HG03469 (cell line): ENCODE results near the gene ST8SIA1.

Source experiments
- ATAC-seq: cut with Tn5 transposase; IDR thresholded peaks from one replicate; pipeline ENCODE4 v1.9.1; 2021; ENCODE audit warnings: mild to moderate bottlenecking, moderate library complexity, moderate number of reproducible peaks; ENCODE audit not compliant: unreplicated experiment

The ST8SIA1 gene

GRCh38 chr12:22248571-22249115 lies 85.9 kb downstream of the ST8SIA1 start:
- no peak for ATAC-seq

GRCh38 chr12:22248121-22248520 lies 86.4 kb downstream of the ST8SIA1 start:
- ATAC-seq: no peak

- no peak for ATAC-seq
Measured at GRCh38 chr12:22246217-22246846, 88.2 kb downstream of the ST8SIA1 start.

- no peak for ATAC-seq
Measured at GRCh38 chr12:22242726-22243125, 91.8 kb downstream of the ST8SIA1 start.

GRCh38 chr12:22238211-22238610 lies 96.3 kb downstream of the ST8SIA1 start:
- ATAC-seq: no peak

GRCh38 chr12:22234561-22234960 lies 99.9 kb downstream of the ST8SIA1 start:
- no peak for ATAC-seq

GRCh38 chr12:22231836-22232235 lies 102.7 kb downstream of the ST8SIA1 start:
- ATAC-seq: no peak

- ATAC-seq: no peak
Measured at GRCh38 chr12:22231078-22231477, 103.4 kb downstream of the ST8SIA1 start.

- no peak for ATAC-seq
Measured at GRCh38 chr12:22230280-22230794, 104.2 kb downstream of the ST8SIA1 start.

GRCh38 chr12:22229652-22230279 lies 104.7 kb downstream of the ST8SIA1 start:
- ATAC-seq: no peak

GRCh38 chr12:22228022-22228875 lies 106.3 kb downstream of the ST8SIA1 start:
- ATAC-seq: no peak

GRCh38 chr12:22223356-22223755 lies 111.2 kb downstream of the ST8SIA1 start:
- ATAC-seq: no peak

GRCh38 chr12:22217556-22217955 lies 117.0 kb downstream of the ST8SIA1 start:
- no peak for ATAC-seq

- no peak for ATAC-seq
Measured at GRCh38 chr12:22215467-22216253, 118.8 kb downstream of the ST8SIA1 start.

GRCh38 chr12:22211128-22211527 lies 123.4 kb downstream of the ST8SIA1 start:
- no peak for ATAC-seq

- ATAC-seq: no peak
Measured at GRCh38 chr12:22209422-22209821, 125.1 kb downstream of the ST8SIA1 start.

- no peak for ATAC-seq
Measured at GRCh38 chr12:22206111-22206728, 128.3 kb downstream of the ST8SIA1 start.

GRCh38 chr12:22204391-22204790 lies 130.1 kb downstream of the ST8SIA1 start:
- ATAC-seq: no peak

GRCh38 chr12:22202847-22203246 lies 131.7 kb downstream of the ST8SIA1 start:
- ATAC-seq: no peak

- ATAC-seq: no peak
Measured at GRCh38 chr12:22201101-22201500, 133.4 kb downstream of the ST8SIA1 start.
